Calu3 (cell line): ENCODE measurements around the gene NR1H4. TPM values are rescaled to one million over a fixed set of nuclear protein-coding genes. Genes with fewer than 3 reads are reported as not detected.

Source experiments
- BruUV-seq: library from RNA; stranded (reverse); fragments of 400-500 nt; replicated peaks from 2 replicates; lab custom pipeline; 2021; lab: Mats Ljungman, UMichigan
- CTCF ChIA-PET: fragments of 300-600 bp; sonication (Branson Sonifier 250); formaldehyde crosslinking; loops from one replicate; lab custom pipeline; 2022; ENCODE audit warnings: antibody characterized with exemption; lab: Charles Lee
- DNase-seq: peaks from one replicate; pipeline ENCODE4 v3.0.0; 2022
- H3K27ac Mint-ChIP-seq: one replicate; pipeline ENCODE4 v1.8.0; 2022; ENCODE audit warnings: mixed read lengths; ENCODE audit not compliant: unreplicated experiment
- H3K27me3 Mint-ChIP-seq: one replicate; pipeline ENCODE4 v1.8.0; 2022; ENCODE audit warnings: mixed read lengths; ENCODE audit not compliant: unreplicated experiment
- H3K36me3 Mint-ChIP-seq: one replicate; pipeline ENCODE4 v1.8.0; 2022; ENCODE audit warnings: mild to moderate bottlenecking, moderate library complexity, mixed read lengths; ENCODE audit not compliant: insufficient read depth, unreplicated experiment
- H3K4me1 Mint-ChIP-seq: one replicate; pipeline ENCODE4 v1.8.0; 2022; ENCODE audit warnings: mild to moderate bottlenecking, low read depth, mixed read lengths; ENCODE audit not compliant: unreplicated experiment
- H3K4me3 Mint-ChIP-seq: one replicate; pipeline ENCODE4 v1.8.0; 2022; ENCODE audit warnings: mild to moderate bottlenecking, low read depth, moderate library complexity, mixed read lengths; ENCODE audit not compliant: unreplicated experiment
- H3K9me3 Mint-ChIP-seq: one replicate; pipeline ENCODE4 v1.8.0; 2022; ENCODE audit warnings: low read depth, mixed read lengths; ENCODE audit not compliant: unreplicated experiment
- CTCF ChIP-seq: fragments of 200-600 bp; IDR thresholded peaks from one replicate; pipeline ENCODE4 v1.8.0; 2022; ENCODE audit warnings: antibody characterized with exemption; ENCODE audit not compliant: unreplicated experiment
- intact Hi-C: fragments of 100-400 bp; cut with micrococcal nuclease; formaldehyde crosslinking; loops from one replicate; pipeline ENCODE4 v1.10.0; 2022; ENCODE audit not compliant: unreplicated experiment
- total RNA-seq: library from RNA; stranded (reverse); gene quantifications from 2 replicates; pipeline ENCODE4 v1.2.3, GENCODE V29; 2022

The NR1H4 gene
- total RNA-seq, 1 experiment from 2014 or later, result 5.2 TPM

- no peak overlapping the region for H3K4me3 Mint-ChIP-seq
- DNase-seq, result no peak
- no peaks in the 10 kb centered on the region for H3K36me3 Mint-ChIP-seq
- intact Hi-C loops, result no loop called here
- H3K27me3 Mint-ChIP-seq, result no peaks in the 10 kb centered on the region
- BruUV-seq, result no TSS peak
- CTCF ChIA-PET, result no interaction called here
- TF ChIP-seq CTCF, result no peak
- H3K27ac Mint-ChIP-seq, result no peak overlapping the region
- no peaks in the 10 kb centered on the region for H3K9me3 Mint-ChIP-seq
- H3K4me1 Mint-ChIP-seq, result peaks cover 19% of the 10 kb centered on the region
Measured at GRCh38 chr12:100448656-100449055, 25.0 kb upstream of the NR1H4 start.

GRCh38 chr12:100450735-100451134 lies 22.9 kb upstream of the NR1H4 start:
- no peak overlapping the region for H3K4me3 Mint-ChIP-seq
- CTCF ChIA-PET, result interaction anchor here (0.6 to 1.0 kb wide), 3 partner anchors 8 to 24 kb away, joined by 3 to 4 read pairs (median 3); no protein-coding TSS in a partner anchor
- DNase-seq, result peak; percentile 18
- H3K36me3 Mint-ChIP-seq, result no peaks in the 10 kb centered on the region
- no peak for TF ChIP-seq CTCF
- BruUV-seq, result no TSS peak
- H3K9me3 Mint-ChIP-seq, result no peaks in the 10 kb centered on the region
- intact Hi-C loops, result no loop called here
- H3K4me1 Mint-ChIP-seq, result peaks cover 13% of the 10 kb centered on the region
- H3K27ac Mint-ChIP-seq, result no peak overlapping the region
- H3K27me3 Mint-ChIP-seq, result no peaks in the 10 kb centered on the region

- Mint-ChIP-seq H3K27me3 (no peaks in the 10 kb centered on the region), H3K36me3 (no peaks in the 10 kb centered on the region), H3K9me3 (no peaks in the 10 kb centered on the region), H3K4me3 (no peak overlapping the region), H3K4me1 (peaks cover 13% of the 10 kb centered on the region), H3K27ac (no peak overlapping the region)
- DNase-seq, result no peak
- no peak for TF ChIP-seq CTCF
- intact Hi-C loops, result no loop called here
- BruUV-seq, result no TSS peak
- CTCF ChIA-PET, result no interaction called here
Measured at GRCh38 chr12:100453951-100454350, 19.7 kb upstream of the NR1H4 start.

- CTCF ChIA-PET, result interaction anchor here (0.6 kb wide), 1 partner anchor 115 kb away, joined by 3 read pairs; no protein-coding TSS in a partner anchor
- Mint-ChIP-seq H3K27me3 (no peaks in the 10 kb centered on the region), H3K27ac (no peak overlapping the region), H3K4me1 (peaks cover 2% of the 10 kb centered on the region), H3K36me3 (no peaks in the 10 kb centered on the region), H3K4me3 (no peak overlapping the region), H3K9me3 (no peaks in the 10 kb centered on the region)
- no peak for TF ChIP-seq CTCF
- no peak for DNase-seq
- no TSS peak for BruUV-seq
- intact Hi-C loops, result no loop called here
Measured at GRCh38 chr12:100455896-100456295, 17.8 kb upstream of the NR1H4 start.
